Embryonic facial prominence (tissue), 1 donor: ENCODE measurements around the gene STAU1.
"Not testable (repeated sequence)": the region's sequence is repeated elsewhere in the genome, so short reads cannot be mapped to it uniquely, and the experiment has no call there.

Source experiments
- DNase-seq: peaks from one replicate; pipeline ENCODE4 v3.0.0-alpha.2; 2016; ENCODE audit errors: extremely low spot score

Gene STAU1

DNA sequence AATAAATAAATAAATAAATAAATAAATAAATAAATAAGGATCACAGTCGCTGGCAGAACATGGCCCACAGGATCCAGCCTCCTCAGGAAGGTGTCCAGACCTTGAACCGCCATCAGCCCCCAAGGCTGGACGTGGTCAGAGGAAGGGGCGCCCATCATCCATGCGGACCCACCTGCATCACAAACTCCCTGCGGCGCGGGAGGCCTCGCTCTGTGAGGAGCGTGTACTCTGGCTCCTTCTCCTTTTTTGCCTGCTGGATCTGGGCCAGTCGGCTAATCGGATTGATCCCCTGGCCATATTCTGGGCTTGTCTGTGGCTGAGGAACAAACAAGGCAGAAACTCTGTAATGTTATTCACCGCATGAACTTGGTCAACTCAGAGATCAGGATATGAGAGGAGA lies 65.2 kb downstream of the STAU1 start:
- DNase-seq = no peak

DNA sequence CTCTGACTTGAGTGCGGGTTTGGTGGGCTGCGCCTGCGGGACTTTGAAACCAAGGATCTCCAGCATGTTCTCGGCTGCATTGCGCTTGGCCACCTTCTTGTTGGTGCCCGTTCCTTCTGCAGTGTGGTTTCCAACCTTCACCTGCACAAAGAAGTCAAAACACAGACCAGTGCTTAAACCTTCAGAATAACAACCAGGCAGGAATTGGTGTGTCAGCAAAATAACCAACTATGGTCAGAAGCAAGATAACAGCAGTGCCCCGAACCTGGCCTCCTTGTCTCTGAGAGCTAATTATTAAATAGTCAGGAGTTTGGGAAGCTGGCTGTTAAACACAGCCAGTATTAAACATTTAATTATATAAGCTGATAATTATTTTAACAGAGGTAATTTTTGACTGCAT lies 68.1 kb downstream of the STAU1 start:
- no peak for DNase-seq

GRCh38 chr20:49118307-49118706 lies 69.8 kb downstream of the STAU1 start:
- no peak for DNase-seq

GRCh38 chr20:49115564-49115963 lies 72.6 kb downstream of the STAU1 start:
- no peak for DNase-seq

DNA sequence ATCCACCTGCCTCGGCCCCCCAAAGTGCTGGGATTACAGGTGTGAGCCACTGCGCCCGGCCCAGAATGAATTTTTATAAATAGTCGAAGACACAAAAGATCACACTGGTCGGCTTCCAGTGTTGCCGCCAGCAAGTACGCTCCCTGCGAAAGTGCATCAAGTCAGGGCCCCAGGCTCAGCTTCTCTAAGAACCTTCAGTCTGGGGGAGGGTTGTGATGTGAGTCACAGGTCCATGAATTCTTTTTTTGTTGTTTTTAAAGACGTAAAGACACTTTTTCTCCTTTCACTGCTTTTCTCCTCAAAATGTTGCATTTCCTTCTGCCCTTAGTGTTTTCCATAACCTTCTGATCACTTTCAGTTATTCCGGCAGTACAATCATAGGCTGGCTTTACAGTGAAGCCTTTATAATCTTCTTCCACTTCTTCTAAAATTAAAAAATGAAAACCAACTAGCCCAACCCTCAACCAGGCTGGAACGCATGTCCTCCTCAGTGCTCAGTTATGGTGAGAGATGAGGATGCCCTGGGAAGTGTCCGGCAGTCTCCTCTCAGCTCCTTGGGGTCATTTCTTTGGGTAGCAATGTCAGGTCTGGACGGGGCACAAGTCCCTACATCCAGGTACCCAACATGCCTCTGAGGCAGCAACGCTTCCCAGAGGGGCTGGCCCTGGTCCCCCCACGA lies 75.4 kb downstream of the STAU1 start:
- DNase-seq = no peak

GRCh38 chr20:49110767-49111694 lies 77.1 kb downstream of the STAU1 start:
- DNase-seq = no peak

- no peak for DNase-seq
Observed at GRCh38 chr20:49106328-49106727, 81.8 kb downstream of the STAU1 start.

DNA sequence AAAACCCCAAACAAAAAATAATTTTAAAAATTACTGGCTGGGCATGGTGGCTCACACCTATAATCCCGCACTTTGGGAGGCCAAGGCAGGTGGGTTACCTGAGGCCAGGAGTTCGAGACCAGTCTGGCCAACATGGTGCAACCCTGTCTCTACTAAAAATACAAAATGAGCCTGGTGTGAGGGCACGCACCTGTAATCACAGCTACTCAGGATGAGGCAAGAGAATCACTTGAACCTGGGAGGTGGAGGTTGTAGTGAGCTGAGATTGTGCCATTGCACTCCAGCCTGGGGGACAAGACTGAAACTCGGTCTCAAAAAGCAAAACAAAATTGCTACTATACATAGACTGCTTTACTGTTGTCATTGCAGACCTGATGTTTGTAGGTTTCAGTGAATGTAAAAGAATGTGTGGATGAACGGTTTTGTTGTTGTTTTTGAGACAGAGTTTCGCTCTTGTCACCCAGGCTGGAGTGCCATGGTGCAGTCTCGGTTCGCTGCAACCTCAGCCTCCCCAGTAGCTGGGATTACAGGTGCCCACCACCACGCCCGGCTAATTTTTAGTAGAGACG lies 83.1 kb downstream of the STAU1 start:
- DNase-seq = not testable (repeated sequence)

- no peak for DNase-seq
Observed at GRCh38 chr20:49104365-49104648, 83.8 kb downstream of the STAU1 start.

- DNase-seq = no peak
Observed at GRCh38 chr20:49103647-49104364, 84.3 kb downstream of the STAU1 start.

DNA sequence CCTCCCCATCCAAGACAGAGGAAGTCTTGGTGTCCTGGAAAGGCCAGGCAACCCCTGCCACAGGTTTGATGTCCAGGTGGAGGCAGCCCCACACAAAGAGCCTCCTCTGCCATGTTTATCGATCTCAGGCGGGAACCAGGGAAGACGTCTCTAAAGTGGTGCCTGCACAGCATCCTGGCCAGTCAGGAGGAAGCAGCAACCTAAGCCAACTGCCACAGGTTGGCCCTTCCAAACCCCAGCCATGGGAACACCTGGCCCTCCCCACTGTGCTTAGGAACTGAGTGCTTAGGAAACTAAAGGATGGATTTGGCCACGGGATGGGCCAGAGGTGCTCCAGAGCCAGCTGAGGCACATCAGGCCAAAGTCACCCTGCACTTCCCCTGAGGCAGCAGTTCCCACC lies 85.1 kb downstream of the STAU1 start:
- DNase-seq = no peak

- DNase-seq = no peak
Observed at GRCh38 chr20:49100972-49101371, 87.2 kb downstream of the STAU1 start.

DNA sequence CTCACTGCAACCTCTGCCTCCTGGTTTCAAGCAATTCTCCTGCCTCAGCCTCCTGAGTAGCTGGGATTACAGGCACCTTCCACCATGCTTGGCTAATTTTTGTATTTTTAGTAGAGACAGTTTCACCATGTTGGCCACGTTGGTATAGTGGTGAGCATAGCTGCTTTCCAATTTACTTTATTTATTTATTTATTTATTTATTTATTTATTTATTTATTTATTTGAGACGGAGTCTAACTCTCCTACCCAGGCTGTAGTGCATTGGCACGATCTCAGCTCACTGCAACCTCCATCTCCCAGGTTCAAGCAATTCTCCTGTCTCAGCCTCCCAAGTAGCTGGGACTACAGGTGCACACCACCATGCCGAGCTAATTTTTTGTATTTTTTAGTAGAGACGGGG lies 87.8 kb downstream of the STAU1 start:
- not testable (repeated sequence) for DNase-seq

DNA sequence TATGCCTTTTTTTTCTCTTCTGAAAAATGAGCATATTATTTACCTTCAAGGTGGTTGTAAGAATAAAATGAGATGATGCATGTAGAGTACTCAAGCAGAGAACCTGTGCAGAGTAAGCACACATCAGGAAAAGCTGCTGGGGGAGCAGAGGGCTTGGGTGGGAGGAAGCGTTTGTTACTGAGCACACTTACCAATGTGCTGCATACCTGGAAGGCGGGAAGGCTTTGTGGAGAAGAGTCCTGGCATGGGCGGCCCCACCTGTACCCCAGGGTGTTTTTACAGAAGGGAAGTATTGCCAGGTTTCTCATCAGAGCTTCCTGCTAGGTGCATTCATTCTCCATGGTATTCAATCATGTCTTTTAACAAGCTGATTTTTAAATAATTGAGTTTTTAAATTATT lies 89.1 kb downstream of the STAU1 start:
- no peak for DNase-seq

GRCh38 chr20:49098136-49098535 lies 90.0 kb downstream of the STAU1 start:
- DNase-seq = no peak

- no peak for DNase-seq
Observed at GRCh38 chr20:49097159-49097558, 91.0 kb downstream of the STAU1 start.

DNA sequence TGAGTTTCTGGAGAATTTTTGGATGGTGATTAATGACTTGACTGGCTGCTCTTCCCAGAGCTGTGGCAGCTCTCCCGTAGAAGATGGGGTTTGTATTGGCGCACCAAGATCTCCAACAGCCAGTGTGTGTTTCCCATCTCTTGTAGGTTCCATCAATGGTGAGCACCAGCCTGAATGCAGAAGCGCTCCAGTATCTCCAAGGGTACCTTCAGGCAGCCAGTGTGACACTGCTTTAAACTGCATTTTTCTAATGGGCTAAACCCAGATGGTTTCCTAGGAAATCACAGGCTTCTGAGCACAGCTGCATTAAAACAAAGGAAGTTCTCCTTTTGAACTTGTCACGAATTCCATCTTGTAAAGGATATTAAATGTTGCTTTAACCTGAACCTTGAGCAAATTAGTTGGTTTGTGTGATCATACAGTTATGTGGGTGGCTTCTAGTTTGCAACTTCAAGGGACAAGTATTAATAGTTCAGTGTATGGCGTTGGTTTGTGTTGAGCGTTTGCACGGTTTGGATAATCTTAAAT lies 91.9 kb downstream of the STAU1 start:
- no peak for DNase-seq

GRCh38 chr20:49091762-49092161 lies 96.4 kb downstream of the STAU1 start:
- DNase-seq = no peak

GRCh38 chr20:49091104-49091503 lies 97.0 kb downstream of the STAU1 start:
- no peak for DNase-seq

DNA sequence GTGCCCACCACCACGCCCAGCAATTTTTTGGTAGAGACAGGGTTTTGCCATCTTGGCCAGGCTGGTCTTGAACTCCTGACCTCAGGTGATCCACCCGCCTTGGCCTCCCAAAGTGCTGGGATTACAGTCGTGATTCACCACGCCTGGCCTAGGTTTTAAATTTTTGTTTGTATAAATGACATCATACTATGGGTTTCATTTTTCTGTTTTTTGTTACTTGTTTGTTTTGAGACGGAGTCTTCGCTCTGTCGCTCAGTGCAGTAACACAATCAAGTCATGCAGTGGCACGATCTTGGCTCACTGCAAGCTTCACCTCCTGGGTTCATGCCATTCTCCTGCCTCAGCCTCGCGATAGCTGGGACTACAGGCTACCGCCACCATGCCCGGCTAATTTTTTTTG lies 105.8 kb downstream of the STAU1 start:
- DNase-seq = not testable (repeated sequence)

- no peak for DNase-seq
Observed at GRCh38 chr20:49078310-49078709, 109.8 kb downstream of the STAU1 start.

DNA sequence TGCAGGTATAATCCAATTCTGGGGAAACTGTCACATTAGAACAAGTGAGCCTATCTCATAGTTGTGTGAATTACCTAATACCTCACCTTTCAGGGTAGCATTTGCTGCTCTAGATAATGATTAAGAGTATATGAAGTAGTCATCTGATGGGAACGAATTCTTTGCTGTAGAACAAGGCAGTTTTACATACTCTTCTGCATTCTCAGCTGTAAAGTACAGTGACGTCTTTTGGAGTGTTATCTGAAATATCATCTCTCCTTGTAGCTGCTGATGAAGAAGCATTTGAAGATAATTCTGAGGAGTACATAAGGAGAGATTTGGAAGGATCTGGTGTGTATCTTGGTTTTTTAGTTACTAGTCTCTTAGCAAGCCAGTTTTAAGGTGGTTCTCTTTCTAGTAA lies 113.6 kb downstream of the STAU1 start:
- DNase-seq = no peak
